Psoas muscle (tissue), 8 donors: Measurements from ENCODE around the gene NME8. TPM values are rescaled to one million over a fixed set of nuclear protein-coding genes. Genes with fewer than 3 reads are reported as not detected.

Experiments used
- ATAC-seq, 4 donors: fragments of 200-7000 bp; cut with Tn5 transposase; one replicate each; pipeline ENCODE4 v1.9.1; 2020; ENCODE audit warnings: moderate library complexity in 3 of 4, mild to moderate bottlenecking in 2 of 4
- DNase-seq, 2 donors: peaks; one replicate each; pipeline ENCODE4 v3.0.0-alpha.2; 2020
- H3K27ac ChIP-seq: fragments of 200-600 bp; one replicate; pipeline ENCODE4 v1.8.0; 2022
- H3K27me3 ChIP-seq, 3 donors: fragments of 200-600 bp in 1 of 3; one replicate each; pipeline versions ENCODE4 v1.6.1 to v1.8.0; 2013 to 2022; ENCODE audit warnings: low read length in 2 of 3, mild to moderate bottlenecking in 2 of 3, moderate library complexity in 1 of 3; ENCODE audit not compliant: insufficient read depth in 3 of 3
- H3K36me3 ChIP-seq, 2 donors: fragments of 200-600 bp in 1 of 2; one replicate each; pipeline versions ENCODE4 v1.6.1 to v1.8.0; 2013 to 2022; ENCODE audit warnings: low read depth in 1 of 2, mild to moderate bottlenecking in 1 of 2, moderate library complexity in 1 of 2; ENCODE audit not compliant: insufficient read depth in 1 of 2
- H3K4me1 ChIP-seq: fragments of 200-600 bp; one replicate; pipeline ENCODE4 v1.8.0; 2022
- H3K4me3 ChIP-seq: fragments of 200-600 bp; one replicate; pipeline ENCODE4 v1.8.0; 2022; ENCODE audit warnings: mild to moderate bottlenecking
- H3K9me3 ChIP-seq: fragments of 200-600 bp; one replicate; pipeline ENCODE4 v1.8.0; 2022
- WGBS, 3 donors: extraction: QIAGEN DNeasy Blood & Tissue Kit; methylation state at CpG; one replicate each; pipeline versions ENCODE4 v1.1.6 to v1.1.7; 2013; 5-methylcytosine and 5-hydroxymethylcytosine counted together
- intact Hi-C, 2 donors: fragments of 100-400 bp; cut with DNase I; formaldehyde crosslinking; loops; one replicate each; pipeline versions ENCODE4 v1.11.0 to v1.14.2; 2022
- polyA plus RNA-seq, 3 donors: library from polyadenylated mRNA; stranded (reverse); fragments of 200-250 nt; gene quantifications; one replicate each; pipeline ENCODE4 v1.2.3, GENCODE V29; 2013
- total RNA-seq, 4 donors: library from RNA; stranded (reverse); fragmentation: NEBNext Ultra II Directional in 2 of 4; extraction: Animal tissue kit (Norgen Biotek cat#: 25700) in 2 of 4; gene quantifications; one replicate each; pipeline versions ENCODE4 v1.2.1 to v1.2.4, GENCODE V29; 2021 to 2023
- TF ChIP-seq, protein P1 (sequence below): fragments of 200-600 bp; IDR thresholded peaks from one replicate; pipeline ENCODE4 v1.8.0; 2022; ENCODE audit warnings: antibody characterized with exemption
- donor health status: healthy with polysubstance abuse.
- donor health status: DM: no; HTN: no; CAD: no; lungs with moderate emphysema.
- donor health status: Bipolar disorder and iron deficiency.
- donor health status: healthy.
- donor health status: DM: yes; HTN: yes; CAD: no.
- donor health status: DM: no; HTN: no; CAD: no.
- donor health status: DM: no; HTN: no; CAD: no.
- donor health status: DM: yes; HTN: yes; CAD: no.

Gene NME8
- total and polyA plus RNA-seq, 7 donors = not detected

DNA sequence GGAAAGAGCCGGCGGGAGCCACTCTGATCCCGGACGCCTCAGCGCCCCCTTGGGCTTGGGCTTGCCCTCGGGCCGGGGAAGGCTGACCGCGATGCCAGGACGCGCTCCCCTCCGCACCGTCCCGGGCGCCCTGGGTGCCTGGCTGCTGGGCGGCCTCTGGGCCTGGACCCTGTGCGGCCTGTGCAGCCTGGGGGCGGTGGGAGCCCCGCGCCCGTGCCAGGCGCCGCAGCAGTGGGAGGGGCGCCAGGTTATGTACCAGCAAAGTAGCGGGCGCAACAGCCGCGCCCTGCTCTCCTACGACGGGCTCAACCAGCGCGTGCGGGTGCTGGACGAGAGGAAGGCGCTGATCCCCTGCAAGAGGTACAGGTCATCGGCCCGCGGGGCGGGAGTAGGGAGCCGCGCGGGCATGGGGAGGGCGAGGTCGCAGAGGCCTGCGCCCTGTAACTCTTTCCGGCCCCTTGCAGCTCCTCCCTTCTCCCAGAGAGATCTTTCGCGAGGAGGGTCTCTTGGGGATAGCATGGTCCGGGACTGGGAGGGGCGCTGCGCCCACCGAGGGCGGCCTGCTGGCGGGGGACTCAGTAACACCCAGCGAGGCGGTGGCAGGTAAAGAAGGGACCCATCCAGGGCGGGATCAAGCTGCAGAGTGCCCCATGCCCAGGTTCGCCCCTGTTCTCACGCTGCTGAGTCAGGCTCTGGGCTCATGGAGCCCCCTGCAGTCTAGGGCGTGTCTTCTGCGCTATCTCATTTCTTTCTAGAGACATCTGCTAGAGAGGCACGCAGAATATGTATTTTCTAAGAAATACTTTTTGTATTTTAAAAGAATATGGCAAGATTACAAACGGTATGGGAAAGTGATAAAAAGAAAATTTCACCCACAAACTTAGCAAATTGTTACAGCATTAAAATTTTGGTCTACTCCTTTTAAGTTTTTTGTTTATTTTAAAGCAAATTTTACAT, 72.7 kb downstream of the NME8 start:
- H3K27me3 ChIP-seq = peaks cover 0 to under 1% (median 0%) of the 10 kb centered on the region in 3 donors
- ATAC-seq (peak; percentile 73 to 76 (median 74)), DNase-seq (peak; percentile 64 to 82)
- peaks cover 9% of the 10 kb centered on the region for H3K9me3 ChIP-seq
- TF ChIP-seq, protein P1, sequence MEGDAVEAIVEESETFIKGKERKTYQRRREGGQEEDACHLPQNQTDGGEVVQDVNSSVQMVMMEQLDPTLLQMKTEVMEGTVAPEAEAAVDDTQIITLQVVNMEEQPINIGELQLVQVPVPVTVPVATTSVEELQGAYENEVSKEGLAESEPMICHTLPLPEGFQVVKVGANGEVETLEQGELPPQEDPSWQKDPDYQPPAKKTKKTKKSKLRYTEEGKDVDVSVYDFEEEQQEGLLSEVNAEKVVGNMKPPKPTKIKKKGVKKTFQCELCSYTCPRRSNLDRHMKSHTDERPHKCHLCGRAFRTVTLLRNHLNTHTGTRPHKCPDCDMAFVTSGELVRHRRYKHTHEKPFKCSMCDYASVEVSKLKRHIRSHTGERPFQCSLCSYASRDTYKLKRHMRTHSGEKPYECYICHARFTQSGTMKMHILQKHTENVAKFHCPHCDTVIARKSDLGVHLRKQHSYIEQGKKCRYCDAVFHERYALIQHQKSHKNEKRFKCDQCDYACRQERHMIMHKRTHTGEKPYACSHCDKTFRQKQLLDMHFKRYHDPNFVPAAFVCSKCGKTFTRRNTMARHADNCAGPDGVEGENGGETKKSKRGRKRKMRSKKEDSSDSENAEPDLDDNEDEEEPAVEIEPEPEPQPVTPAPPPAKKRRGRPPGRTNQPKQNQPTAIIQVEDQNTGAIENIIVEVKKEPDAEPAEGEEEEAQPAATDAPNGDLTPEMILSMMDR = no peak
- peaks cover 0 to 3% of the 10 kb centered on the region in 2 donors for H3K36me3 ChIP-seq
- WGBS, 3 donors = 1% methylated on average over 45 to 63 of the region's 63 CpGs
- H3K27ac ChIP-seq = peak overlapping the region; percentile 89
- H3K4me3 ChIP-seq = peak overlapping the region; percentile 93
- intact Hi-C loops = no loop called here
- peaks cover 15% of the 10 kb centered on the region for H3K4me1 ChIP-seq

DNA sequence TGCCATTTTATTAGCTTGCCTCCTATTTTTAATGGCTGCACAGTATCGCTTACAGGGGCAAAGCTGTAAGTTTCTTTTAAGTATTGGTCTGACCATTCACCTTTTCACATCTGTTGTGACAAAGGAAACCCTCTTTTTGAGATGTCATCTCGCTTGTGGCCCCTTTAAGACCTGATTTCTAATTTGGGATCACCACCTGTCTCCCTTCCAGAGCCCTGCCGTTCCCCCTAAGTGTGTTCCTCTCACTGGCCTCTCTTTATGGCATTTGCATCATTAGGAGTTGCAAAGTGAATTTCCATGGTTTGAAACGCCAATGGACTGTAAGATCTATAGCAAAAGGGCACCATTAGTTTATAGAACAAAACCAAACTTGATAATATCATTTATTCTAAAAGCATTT, 73.5 kb downstream of the NME8 start:
- Histone ChIP-seq H3K27me3 (no peaks in the 10 kb centered on the region), H3K4me3 (peak overlapping the region; percentile 93), H3K36me3 (peaks cover 0 to 3% of the 10 kb centered on the region in 2 donors), H3K9me3 (peaks cover 9% of the 10 kb centered on the region), H3K27ac (peak overlapping the region; percentile 89), H3K4me1 (peaks cover 15% of the 10 kb centered on the region)
- no peak for DNase-seq
- 20 to 34% (median 23%) methylated on average over 4 of the region's 4 CpGs for WGBS, 3 donors
- peak; percentile 33 to 65 (median 54) for ATAC-seq
- TF ChIP-seq, protein P1 = no peak
- intact Hi-C loops = no loop called here

DNA sequence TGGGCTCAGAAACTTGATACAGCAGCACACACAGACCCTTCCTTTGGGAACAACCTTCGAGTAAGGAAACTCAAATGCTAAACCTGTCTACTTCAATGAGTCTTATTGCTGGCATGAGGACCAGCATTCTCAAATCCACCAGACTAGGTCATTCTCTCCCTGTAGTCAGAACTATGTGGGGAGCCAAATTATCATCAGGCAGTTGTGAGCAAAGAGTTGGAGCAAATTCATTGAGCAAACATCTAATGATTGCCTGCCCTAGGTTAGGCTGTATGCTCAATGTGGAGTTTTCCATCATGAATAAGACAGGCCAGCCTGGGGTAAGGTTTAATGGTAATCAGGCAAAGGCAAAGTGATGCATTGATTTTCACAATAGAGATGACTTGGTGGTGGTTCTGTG, 75.6 kb downstream of the NME8 start:
- 11 to 29% (median 26%) methylated on average over 1 of the region's 1 CpG for WGBS, 3 donors
- peaks cover 9% of the 10 kb centered on the region for H3K9me3 ChIP-seq
- intact Hi-C loops = no loop called here
- no peak for DNase-seq
- no peak overlapping the region for H3K4me3 ChIP-seq
- H3K27me3 ChIP-seq = no peaks in the 10 kb centered on the region
- peaks cover 0 to 3% of the 10 kb centered on the region in 2 donors for H3K36me3 ChIP-seq
- H3K4me1 ChIP-seq = peaks cover 24% of the 10 kb centered on the region
- ATAC-seq = no peak
- H3K27ac ChIP-seq = no peak overlapping the region
- TF ChIP-seq, protein P1 = no peak

DNA sequence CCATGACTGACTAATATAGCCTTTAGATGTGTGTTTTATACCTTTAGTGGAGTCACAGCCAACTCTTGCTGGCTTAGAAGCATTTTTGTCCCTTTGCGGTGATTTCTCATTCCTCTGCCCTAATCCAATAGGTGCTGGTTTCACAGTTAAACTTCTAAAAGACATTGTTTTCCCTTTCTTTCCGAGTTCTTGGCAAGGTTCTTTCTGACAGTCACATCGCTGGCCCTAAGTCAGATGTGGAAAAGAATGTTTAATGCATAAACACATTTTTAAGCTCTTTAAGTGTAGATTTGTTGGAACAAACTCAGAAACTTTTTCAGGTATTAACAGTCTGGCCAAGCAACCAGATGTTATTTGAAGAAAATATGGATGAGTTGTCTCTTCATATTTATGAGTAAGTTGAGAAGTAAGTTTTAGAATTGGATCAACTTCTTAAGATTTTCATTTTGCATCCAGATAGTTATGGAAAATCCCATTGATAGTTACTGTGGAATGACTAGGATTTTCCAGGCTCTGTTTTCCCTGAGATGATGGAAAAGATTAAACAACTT, 76.2 kb downstream of the NME8 start:
- 51 to 58% (median 52%) methylated on average over 3 of the region's 3 CpGs for WGBS, 3 donors
- Histone ChIP-seq H3K36me3 (peaks cover 0 to 3% of the 10 kb centered on the region in 2 donors), H3K4me3 (no peak overlapping the region), H3K4me1 (peaks cover 24% of the 10 kb centered on the region), H3K9me3 (peaks cover 9% of the 10 kb centered on the region), H3K27ac (no peak overlapping the region), H3K27me3 (no peaks in the 10 kb centered on the region)
- TF ChIP-seq, protein P1 = no peak
- intact Hi-C loops = no loop called here
- no peak for ATAC-seq
- no peak for DNase-seq
